GM10266 (cell line): ENCODE data around the gene DST.

ENCODE experiments used
- DNase-seq: peaks from one replicate; pipeline ENCODE4 v3.0.0; 2012; ENCODE audit errors: extremely low spot score
- CTCF ChIP-seq: IDR thresholded peaks from 2 replicates; pipeline ENCODE4 v1.5.1; 2012; ENCODE audit warnings: mild to moderate bottlenecking, low read depth; ENCODE audit not compliant: control insufficient read depth, insufficient read depth; ENCODE audit errors: missing control alignments

DST gene

GRCh38 chr6:56687551-56687950 lies 44.9 kb upstream of the DST start:
- TF ChIP-seq CTCF, result no peak

GRCh38 chr6:56686429-56686828 lies 43.7 kb upstream of the DST start:
- TF ChIP-seq CTCF, result no peak
- no peak for DNase-seq

More at GRCh38 chr6:56687551-56687950, 44.9 kb upstream of the DST start:
- no peak for DNase-seq

DNA sequence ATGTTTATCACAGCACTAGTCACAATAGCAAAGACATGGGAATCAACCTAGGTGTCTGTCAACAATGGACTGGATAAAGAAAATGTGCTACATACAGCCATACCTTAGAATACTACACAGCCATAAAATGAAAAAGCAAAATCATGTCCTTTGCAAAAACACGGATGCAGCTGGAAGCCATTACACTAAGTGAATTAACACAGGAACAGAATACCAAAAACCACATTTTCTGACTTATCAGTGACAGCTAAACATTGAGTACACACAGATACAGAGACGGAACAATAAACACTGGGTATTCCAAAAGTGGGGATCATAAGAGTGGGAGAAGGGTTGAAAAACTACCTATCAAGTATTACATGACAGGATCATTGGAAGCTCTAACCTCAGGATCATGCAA lies 43.3 kb upstream of the DST start:
- DNase-seq, result no peak
- no peak for TF ChIP-seq CTCF

- DNase-seq, result no peak
- TF ChIP-seq CTCF, result no peak
Observed at GRCh38 chr6:56685102-56685733, 42.5 kb upstream of the DST start.

DNA sequence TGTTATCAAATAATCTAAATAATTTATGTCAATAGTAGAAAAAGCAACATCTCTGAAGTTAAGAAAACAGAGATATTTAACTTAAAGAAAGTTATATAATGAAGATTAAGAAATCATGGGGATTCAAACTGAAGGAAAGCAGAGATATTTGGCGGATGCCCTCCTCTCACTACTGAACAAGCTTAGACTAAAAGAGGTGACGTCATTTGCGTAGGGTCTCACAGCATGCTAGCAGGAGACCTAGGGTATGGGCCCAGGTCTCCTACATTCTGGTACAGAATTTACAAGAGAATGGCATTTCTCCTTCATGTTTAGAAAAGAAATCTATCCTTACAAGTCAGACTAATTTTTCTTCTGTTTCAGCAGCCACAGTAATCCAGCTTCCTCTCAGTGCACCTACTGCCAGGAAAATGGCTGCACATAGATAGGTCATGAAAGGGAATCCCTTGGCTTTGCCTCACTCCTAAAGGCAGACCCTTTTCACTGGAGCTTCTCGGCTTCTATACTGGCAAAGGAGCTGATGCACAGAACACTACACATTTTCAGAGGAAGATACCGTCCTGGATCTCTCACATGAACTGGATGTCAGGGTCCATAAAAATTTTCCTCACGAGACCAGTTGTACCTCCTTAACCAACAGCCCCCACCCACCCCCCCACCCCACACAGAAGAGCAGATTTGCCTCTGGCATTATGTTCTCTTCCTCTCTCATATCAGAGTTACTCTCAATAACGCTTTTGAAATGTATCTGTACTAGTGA lies 41.8 kb upstream of the DST start:
- TF ChIP-seq CTCF, result no peak
- no peak for DNase-seq

GRCh38 chr6:56683882-56684281 lies 41.2 kb upstream of the DST start:
- DNase-seq, result no peak
- no peak for TF ChIP-seq CTCF

GRCh38 chr6:56682635-56683034 lies 39.9 kb upstream of the DST start:
- TF ChIP-seq CTCF, result no peak
- DNase-seq, result no peak
